Mucosa of stomach (tissue), 1 donor: ENCODE data around the gene FRMD4A.
"Not testable (repeated sequence)": the region's sequence is repeated elsewhere in the genome, so short reads cannot be mapped to it uniquely, and the experiment has no call there.

Experiments
- H3K27me3 ChIP-seq: one replicate; pipeline ENCODE4 v1.7.0; 2013; ENCODE audit warnings: mild to moderate bottlenecking, low read length; ENCODE audit not compliant: control insufficient read depth, insufficient read depth
- H3K36me3 ChIP-seq: one replicate; pipeline ENCODE4 v1.7.0; 2013; ENCODE audit warnings: low read length; ENCODE audit not compliant: control insufficient read depth, insufficient read depth
- H3K4me1 ChIP-seq: one replicate; pipeline ENCODE4 v1.7.0; 2013; ENCODE audit warnings: mild to moderate bottlenecking, low read length; ENCODE audit not compliant: control insufficient read depth, insufficient read depth
- H3K4me3 ChIP-seq: one replicate; pipeline ENCODE4 v1.7.0; 2013; ENCODE audit warnings: low read length
- H3K9ac ChIP-seq: one replicate; pipeline ENCODE4 v1.7.0; 2013; ENCODE audit warnings: mild to moderate bottlenecking, low read length, moderate library complexity
- H3K9me3 ChIP-seq: one replicate; pipeline ENCODE4 v1.7.0; 2013; ENCODE audit warnings: mild to moderate bottlenecking, low read length, moderate library complexity; ENCODE audit not compliant: control insufficient read depth
- donor health status: Pancreatic carcinoma.

Gene FRMD4A

DNA sequence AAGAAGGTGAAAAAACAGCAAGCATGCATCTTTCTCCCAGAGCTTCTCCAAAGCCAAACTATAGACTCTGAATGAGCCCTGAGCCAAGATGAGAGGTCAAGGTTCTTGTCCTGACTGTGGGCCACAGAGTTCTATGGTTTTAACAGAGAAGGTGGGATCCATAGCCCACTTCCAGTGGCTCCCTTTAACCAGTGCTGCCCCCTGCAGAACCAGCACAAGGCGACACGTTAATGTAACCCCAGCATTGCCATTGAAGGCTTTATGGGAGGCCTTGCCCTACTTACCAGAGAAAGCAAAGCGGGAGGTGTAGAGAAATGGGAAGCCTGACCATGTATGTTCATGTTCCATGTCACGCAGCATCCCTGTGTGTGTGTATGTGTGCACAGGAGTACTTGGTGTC is 500.3 kb downstream of the FRMD4A start:
- Histone ChIP-seq H3K36me3 (no peaks in the 10 kb centered on the region), H3K4me1 (no peaks in the 10 kb centered on the region), H3K9me3 (no peaks in the 10 kb centered on the region), H3K9ac (no peak overlapping the region), H3K4me3 (no peak overlapping the region), H3K27me3 (no peaks in the 10 kb centered on the region)

- Histone ChIP-seq H3K4me1 (no peaks in the 10 kb centered on the region), H3K9me3 (no peaks in the 10 kb centered on the region), H3K9ac (no peak overlapping the region), H3K27me3 (no peaks in the 10 kb centered on the region), H3K36me3 (no peaks in the 10 kb centered on the region), H3K4me3 (no peak overlapping the region)
These were observed 500.9 kb downstream of the FRMD4A start for GRCh38 chr10:13829790-13830189.

DNA sequence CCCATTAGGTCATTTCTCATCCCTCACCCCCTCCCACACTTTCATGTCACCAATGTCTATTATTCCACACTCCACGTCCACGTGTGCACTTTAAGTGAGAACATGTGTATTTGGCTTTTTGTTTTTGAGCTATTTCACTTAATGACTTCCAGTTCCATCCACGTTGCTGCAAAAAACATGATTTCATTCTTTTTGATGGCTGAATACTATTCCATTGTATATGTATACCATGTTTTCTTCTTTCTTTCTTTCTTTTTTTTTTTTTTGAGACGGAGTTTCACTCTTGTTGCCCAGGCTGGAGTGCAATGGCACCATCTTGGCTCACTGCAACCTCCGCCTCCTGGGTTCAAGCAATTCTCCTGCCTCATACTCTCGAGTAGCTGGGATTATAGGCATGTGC is 502.4 kb downstream of the FRMD4A start:
- not testable (repeated sequence) for H3K27me3 ChIP-seq, H3K4me1 ChIP-seq, H3K36me3 ChIP-seq, H3K4me3 ChIP-seq, H3K9me3 ChIP-seq, H3K9ac ChIP-seq

GRCh38 chr10:13827076-13827797 is 503.5 kb downstream of the FRMD4A start:
- Histone ChIP-seq H3K9ac (no peak overlapping the region), H3K4me1 (no peaks in the 10 kb centered on the region), H3K36me3 (no peaks in the 10 kb centered on the region), H3K27me3 (no peaks in the 10 kb centered on the region), H3K4me3 (no peak overlapping the region), H3K9me3 (no peaks in the 10 kb centered on the region)

DNA sequence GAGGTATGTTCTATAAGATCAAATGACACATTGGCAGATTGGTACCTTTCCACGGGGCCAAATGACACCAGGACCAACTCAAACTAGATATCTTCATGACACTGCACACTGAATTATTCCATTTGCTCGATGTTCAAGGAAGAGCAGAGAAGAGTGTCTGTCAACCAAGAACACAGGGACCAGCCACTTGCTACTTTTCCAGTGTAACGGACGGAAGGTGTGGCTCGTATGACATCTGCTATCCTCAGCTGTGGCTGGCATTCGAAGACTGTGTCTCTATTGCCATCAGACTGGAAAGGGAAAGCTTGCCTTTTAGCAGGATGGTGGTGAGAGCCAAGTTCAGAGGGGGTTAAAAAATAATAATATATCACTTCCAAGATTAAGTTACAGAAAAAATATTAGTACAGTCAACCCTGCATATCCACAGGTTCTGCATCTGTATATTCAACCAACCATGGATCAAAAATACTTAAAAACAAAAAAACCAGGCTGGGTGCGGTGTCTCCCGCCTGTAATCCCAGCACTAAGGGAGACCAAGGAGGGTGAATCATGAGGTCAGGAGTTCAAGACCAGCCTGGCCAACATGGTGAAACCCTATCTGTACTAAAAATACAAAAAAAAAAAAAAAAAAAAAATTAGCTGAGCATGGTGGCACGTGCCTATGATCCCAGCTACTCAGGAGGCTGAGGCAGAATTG is 506.9 kb downstream of the FRMD4A start:
- no peaks in the 10 kb centered on the region for H3K9me3 ChIP-seq
- H3K4me1 ChIP-seq = no peaks in the 10 kb centered on the region
- H3K4me3 ChIP-seq = no peak overlapping the region
- no peak overlapping the region for H3K9ac ChIP-seq
- H3K27me3 ChIP-seq = no peaks in the 10 kb centered on the region
- H3K36me3 ChIP-seq = no peaks in the 10 kb centered on the region

- H3K4me3 ChIP-seq = no peak overlapping the region
- no peaks in the 10 kb centered on the region for H3K4me1 ChIP-seq
- no peaks in the 10 kb centered on the region for H3K27me3 ChIP-seq
- H3K9me3 ChIP-seq = no peaks in the 10 kb centered on the region
- H3K9ac ChIP-seq = no peak overlapping the region
- no peaks in the 10 kb centered on the region for H3K36me3 ChIP-seq
These were observed 507.5 kb downstream of the FRMD4A start for GRCh38 chr10:13823096-13823708.

- H3K9me3 ChIP-seq = no peaks in the 10 kb centered on the region
- H3K36me3 ChIP-seq = no peaks in the 10 kb centered on the region
- H3K27me3 ChIP-seq = no peaks in the 10 kb centered on the region
- H3K4me1 ChIP-seq = no peaks in the 10 kb centered on the region
- no peak overlapping the region for H3K4me3 ChIP-seq
- no peak overlapping the region for H3K9ac ChIP-seq
These were observed 508.2 kb downstream of the FRMD4A start for GRCh38 chr10:13822490-13822889.

DNA sequence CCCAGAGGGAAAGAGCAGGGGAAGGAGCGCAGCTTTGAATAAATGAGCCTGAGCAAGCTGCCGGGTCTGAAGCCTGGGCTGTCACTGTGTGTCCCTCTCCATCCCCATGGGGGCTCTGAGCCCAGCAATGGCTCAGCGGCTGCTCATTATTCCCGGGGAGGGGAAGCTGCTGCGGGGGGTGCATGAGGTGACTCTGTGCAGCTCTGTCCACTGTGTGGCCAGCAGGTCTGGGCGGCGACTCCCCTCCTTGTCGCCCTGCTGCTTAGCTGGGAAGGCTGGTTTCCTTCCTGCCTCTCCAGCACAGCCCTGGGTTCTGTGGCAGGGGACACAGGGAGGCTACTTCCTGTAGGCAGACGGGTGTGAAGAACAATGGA is 509.8 kb downstream of the FRMD4A start:
- Histone ChIP-seq H3K36me3 (no peaks in the 10 kb centered on the region), H3K9me3 (no peaks in the 10 kb centered on the region), H3K27me3 (no peaks in the 10 kb centered on the region), H3K4me3 (no peak overlapping the region), H3K4me1 (no peaks in the 10 kb centered on the region), H3K9ac (no peak overlapping the region)

DNA sequence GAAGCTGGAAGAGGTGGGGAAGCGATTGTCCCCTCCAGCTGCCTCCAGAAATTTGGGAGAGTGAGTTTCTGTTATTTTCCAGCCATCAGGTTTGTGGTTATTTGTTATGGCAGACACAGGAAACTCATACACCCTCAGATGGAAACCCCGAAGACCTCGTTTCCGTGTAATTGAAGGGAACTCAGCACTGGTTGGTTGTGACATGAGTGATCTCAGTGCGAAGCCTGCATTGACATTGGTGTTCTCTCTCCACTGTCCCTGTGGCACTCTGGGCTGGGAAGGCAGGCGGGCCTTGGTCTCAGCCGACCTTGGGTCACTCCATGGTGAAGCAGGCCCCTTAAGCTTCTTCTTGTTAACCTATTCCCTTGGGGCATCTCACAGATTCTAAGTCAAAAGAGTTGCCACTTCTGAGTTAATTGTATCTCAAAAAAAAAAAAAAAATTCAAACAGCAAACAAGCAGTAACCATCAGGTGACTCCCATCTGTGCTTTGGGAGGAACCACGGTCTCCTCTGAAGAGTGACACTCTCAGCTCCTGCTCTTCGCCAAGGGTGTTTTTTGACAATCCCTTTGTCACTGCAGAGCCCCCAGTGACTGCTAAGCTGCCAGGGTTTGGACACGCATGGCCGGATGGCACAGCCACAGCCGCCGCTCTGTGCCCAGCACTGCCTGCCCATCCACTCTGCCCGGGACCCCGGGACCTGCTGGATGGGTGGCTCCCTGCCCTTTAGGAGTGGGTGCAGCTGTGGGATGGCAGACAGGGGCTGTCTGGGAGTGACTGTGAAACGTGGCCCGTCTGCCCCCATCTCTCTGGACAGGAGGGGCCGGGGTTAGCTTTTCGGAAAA is 510.4 kb downstream of the FRMD4A start:
- H3K4me3 ChIP-seq = no peak overlapping the region

GRCh38 chr10:13816195-13816925 is 514.4 kb downstream of the FRMD4A start:
- H3K36me3 ChIP-seq = no peaks in the 10 kb centered on the region
- H3K9ac ChIP-seq = no peak overlapping the region
- H3K27me3 ChIP-seq = no peaks in the 10 kb centered on the region
- no peak overlapping the region for H3K4me3 ChIP-seq
- no peaks in the 10 kb centered on the region for H3K9me3 ChIP-seq
- no peaks in the 10 kb centered on the region for H3K4me1 ChIP-seq

More for the DNA sequence above, 510.4 kb downstream of the FRMD4A start:
- Histone ChIP-seq H3K27me3 (no peaks in the 10 kb centered on the region), H3K4me1 (no peaks in the 10 kb centered on the region), H3K36me3 (no peaks in the 10 kb centered on the region), H3K9me3 (no peaks in the 10 kb centered on the region), H3K9ac (no peak overlapping the region)

GRCh38 chr10:13815756-13816155 is 515.0 kb downstream of the FRMD4A start:
- Histone ChIP-seq H3K9ac (no peak overlapping the region), H3K4me3 (no peak overlapping the region), H3K27me3 (no peaks in the 10 kb centered on the region), H3K36me3 (no peaks in the 10 kb centered on the region), H3K4me1 (no peaks in the 10 kb centered on the region), H3K9me3 (no peaks in the 10 kb centered on the region)
